Stimulated activated CD4-positive, alpha-beta T cell treated with anti-CD3 and anti-CD28 coated beads, TNF-alpha, amount 100 ng/mL, for 24 hours (primary cell): ENCODE results near the gene UBR4.
"Not testable (repeated sequence)": the region's sequence is repeated elsewhere in the genome, so short reads cannot be mapped to it uniquely, and the experiment has no call there.

Source experiments
- DNase-seq, 3 experiments: peaks; one replicate each; pipeline ENCODE4 v3.0.0-alpha.2; 2020; ENCODE audit warnings: low read depth in 3 of 3

The UBR4 gene

DNA sequence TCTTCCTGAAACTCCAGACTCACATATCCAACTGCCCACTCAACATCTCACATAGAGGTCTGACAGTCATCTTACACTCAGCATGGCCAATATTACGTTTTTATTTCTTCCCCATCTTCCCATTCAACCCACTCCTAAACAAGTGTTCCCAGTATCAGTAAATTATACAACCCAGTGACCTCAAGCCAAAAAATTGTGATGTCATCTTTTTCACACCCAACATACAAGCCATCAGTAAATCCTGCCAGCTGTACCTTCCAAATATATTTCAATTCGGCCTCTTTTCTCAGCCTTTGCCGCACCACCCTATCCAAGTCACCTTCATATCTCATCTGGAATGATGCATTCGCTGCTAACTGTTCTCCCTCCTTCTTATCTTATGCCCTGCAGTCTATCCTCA lies 19.6 kb downstream of the UBR4 start:
- DNase-seq = no peak

GRCh38 chr1:19189270-19189669 lies 20.8 kb downstream of the UBR4 start:
- DNase-seq = no peak

- DNase-seq = no peak
Observed at GRCh38 chr1:19187852-19188251, 22.2 kb downstream of the UBR4 start.

DNA sequence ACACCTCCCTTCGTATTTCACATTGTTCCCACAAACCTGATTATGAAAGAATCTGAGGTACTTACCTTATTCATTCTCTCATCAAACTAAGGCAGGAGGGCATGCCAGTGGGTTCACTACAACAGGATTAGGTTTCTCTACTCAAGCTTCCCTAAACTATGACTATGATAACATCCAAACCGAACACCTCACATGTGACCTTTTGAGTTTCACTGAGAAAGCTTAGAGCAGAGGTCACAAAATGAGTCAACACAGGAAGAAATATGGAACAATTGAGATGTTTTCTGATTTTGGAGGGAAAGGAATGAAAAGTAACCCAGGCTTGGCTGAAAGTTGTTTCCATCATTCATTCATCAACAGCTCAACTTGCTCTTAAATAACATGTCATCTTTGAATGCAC lies 24.1 kb downstream of the UBR4 start:
- DNase-seq = peak in 1 of 3 experiments; percentile 7

DNA sequence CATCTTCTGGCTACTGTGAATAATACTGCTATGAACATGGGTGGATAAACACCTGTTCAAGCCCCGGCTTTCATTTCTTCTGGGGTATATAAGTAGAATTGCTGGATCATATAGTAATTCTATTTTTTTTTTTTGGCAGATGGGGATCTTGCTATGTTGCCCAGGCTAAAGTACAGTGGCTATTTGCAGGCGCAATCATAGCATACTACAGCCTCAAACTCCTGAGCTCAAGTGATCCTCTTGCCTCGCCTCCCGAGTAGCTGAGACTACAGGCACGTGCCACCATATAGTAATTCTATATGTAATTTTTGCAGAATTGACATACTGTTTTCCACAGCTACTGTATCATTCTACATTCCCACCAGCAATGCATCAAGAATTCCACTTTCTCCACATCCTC lies 27.8 kb downstream of the UBR4 start:
- DNase-seq = no peak

- not testable (repeated sequence) for DNase-seq
Observed at GRCh38 chr1:19180265-19180657, 29.8 kb downstream of the UBR4 start.

DNA sequence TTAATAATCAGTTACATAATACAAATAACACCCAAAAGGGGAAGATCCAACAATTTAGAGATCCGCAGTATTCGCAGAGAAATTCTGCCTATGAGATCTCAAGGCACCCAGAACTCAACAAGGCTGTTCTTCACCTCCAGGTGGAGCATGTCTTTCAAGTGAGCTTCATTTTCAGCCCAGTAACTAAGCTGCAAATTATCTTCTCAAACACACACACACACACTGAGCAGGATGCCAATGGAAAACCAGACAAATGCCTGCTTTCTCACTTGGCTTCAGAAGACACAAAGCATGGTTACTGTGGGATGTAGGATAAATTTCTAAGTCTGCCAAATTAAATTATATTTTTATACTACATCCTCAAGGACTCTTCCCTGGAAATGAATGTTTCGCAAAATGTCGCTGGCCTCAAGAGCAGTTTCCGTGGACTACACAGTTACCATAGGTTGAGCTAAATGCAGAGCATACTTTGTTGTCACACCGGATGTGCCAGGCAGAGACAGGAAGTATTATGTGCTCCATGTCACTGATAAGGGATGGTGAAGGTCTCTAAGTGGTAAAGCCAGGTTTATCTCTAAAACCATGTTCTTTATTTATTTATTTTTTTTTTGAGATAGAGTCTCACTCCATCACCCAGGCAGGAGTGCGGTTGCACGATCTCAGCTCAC lies 30.3 kb downstream of the UBR4 start:
- no peak for DNase-seq

DNA sequence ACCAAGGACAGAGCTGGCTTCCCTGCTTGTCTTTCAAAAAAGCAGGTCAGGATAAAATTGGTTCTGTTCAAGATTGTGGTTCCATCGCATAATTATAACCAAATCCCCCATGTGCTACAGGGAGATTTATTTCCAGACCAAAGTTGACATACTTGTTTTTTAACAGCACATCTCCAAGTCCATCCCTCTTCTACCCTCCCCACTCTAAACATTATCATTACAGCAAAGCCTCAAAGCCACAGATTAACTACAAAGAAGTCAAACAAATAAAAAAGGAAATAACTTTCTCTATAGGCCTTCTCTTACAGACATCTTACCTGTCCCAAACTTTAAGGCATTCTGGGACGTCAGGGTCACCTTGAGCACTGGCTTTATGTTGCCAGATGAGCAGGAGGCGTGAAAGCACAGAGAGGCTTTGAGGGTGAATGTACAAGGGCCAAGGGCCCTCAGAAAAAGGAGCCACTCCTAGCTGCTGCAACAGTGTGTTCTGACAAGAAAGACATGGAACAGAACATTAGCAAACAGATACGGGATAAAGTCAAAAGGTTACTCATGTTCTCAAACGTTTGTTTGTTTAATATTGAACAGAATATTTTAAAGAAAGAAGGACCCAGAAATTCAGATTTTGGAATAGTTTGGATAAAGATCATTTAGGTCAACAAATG lies 31.2 kb downstream of the UBR4 start:
- no peak for DNase-seq

DNA sequence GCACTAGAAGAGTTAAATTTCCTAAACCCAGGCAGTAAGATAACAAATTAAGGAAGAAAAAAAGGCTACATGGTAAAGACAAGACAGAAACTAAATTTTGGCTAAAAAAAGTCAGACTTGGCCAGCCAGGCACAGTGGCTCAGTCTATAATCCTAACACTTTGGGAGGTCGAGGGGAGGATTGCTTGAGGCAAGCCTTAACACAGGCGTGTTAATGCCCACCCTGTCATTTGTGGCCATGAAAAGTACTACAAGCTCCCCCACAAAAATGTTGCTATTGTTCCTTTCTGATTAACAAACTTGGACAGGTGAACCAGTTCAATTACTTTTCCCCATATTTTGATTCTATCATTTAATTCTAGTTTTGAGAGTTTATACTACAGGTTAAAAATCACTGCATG lies 32.3 kb downstream of the UBR4 start:
- DNase-seq = no peak

- no peak for DNase-seq
Observed at GRCh38 chr1:19169642-19170041, 40.4 kb downstream of the UBR4 start.

DNA sequence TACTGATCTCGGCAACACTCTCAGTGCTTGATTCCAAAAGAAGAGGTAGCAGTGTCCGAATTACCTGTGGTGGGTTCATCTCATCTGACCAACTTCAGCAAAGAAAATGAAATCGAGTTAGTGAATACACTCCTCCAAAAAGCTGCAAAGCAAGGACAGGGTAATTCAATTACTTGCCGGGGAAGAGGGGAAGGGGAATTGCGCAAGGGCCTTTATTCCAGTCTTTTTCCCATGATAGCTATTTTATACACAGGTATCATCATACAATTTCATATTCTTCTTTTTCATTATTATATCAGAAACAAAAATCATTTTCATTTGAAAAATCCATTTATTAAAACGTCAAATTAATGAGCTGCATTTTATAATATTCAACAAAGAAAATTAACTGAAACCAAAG lies 42.9 kb downstream of the UBR4 start:
- no peak for DNase-seq

- no peak for DNase-seq
Observed at GRCh38 chr1:19166066-19166465, 44.0 kb downstream of the UBR4 start.

GRCh38 chr1:19165501-19165900 lies 44.6 kb downstream of the UBR4 start:
- DNase-seq = no peak

DNA sequence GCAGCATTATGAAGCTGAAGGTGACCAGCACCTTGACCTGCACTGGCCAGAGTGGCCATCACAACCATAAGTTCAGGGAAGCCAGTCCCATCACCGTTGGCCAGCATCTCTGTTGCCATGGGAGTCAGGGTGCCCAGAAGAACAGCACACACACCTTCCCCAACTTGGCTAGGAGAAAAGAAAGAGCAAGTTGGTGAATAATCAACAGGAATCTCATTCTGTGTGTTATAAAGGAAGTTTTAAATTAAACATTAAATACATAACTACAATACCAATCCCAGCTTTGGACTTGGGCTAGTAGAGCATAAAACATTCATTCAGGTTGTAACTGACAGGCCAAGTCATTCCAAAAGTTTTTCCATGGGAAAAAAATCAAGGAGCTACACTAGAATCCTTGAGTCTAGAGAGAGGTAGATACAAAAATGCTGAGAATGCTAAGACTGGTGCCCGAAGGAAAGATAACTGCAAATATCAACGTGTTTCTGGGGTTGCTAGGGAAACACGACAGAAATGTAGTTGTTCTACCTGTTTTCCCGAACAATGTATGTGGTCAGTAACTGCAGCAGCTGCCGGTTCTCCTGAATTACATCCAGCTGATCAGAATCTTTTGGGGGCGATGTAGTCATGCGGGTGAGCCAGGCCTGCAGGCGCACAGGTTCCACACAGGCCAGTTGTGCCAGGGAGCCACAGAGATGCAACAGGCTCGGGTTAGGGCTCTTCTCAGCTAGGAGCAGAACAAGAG lies 45.6 kb downstream of the UBR4 start:
- no peak for DNase-seq

GRCh38 chr1:19163261-19163660 lies 46.8 kb downstream of the UBR4 start:
- no peak for DNase-seq

GRCh38 chr1:19160831-19161230 lies 49.2 kb downstream of the UBR4 start:
- no peak for DNase-seq

DNA sequence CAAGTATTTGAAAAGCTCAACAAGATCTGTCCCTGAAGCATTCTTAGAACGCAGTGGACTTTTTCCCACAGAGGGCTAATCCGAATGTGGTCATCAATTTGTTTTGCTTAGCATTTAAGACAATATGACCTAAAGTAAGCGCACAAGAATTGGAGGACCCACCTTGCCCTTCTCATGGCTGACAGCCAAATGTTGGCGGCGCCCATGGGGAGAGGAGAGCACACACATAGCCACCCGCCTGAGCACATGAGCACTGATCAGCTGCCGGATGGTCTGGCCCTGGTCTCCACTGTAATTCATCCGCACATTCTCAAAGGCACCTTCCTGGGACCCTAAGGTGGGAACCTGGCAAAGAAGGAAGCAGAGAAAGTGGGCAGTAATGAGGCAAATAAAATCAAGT lies 52.4 kb downstream of the UBR4 start:
- no peak for DNase-seq

DNA sequence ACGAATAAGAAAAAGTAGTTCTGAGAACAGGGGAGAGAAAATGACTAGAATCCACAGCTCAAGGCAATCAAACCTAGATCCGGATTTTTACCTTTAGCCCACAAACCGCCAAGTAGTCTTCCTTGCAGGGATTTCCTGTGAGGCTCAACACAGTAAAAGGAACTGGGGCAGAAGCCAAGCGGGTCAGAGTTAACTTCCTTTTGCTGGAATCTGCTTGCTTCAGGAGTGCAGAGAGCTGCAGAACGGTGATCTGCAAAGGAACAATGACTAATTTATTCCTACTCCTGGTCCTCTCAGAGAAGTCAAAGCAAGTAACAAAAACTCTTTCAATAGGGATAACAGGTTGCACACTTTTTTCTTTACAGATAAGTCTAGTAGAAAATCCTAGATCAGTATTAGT lies 53.4 kb downstream of the UBR4 start:
- no peak for DNase-seq

GRCh38 chr1:19154876-19155275 lies 55.2 kb downstream of the UBR4 start:
- no peak for DNase-seq

DNA sequence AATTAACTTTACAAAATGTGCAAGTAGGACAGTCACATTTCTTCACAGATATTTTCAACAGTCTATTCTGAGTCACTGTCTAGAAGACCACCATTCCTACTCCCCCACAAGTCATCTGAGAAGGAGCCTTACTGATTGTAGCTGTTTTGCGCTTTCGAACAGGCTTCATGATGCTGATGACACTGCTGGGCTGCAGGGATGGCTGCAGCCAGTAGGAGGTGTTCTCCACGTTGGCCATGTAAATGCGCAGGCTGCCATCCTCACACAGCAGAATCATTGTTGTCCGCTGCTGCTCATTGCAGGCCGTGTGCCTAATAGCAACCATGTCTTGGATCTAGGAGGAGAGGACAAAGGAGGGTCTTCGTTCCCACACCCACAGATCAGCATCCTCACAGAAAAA lies 56.9 kb downstream of the UBR4 start:
- no peak for DNase-seq

DNA sequence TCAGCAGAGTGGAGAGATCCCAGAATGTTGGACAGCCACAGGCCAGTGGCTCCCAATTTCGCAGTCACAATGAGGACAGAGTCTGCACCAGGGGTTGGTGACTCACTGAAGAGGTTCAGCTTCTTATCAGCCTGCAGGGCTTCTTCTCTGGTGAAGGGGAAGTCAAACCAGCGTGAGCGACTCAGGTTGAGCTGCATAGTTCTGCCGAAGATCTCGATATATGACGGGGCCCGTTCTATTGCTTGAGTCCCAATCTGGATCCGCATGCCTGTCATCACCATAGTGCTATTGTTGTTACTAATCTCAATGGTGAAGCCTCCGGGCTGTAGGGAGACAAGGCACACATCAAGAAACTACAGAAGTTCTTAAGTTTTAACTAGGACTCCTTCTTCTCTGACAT lies 58.5 kb downstream of the UBR4 start:
- DNase-seq = no peak

- DNase-seq = no peak
Observed at GRCh38 chr1:19149736-19150135, 60.3 kb downstream of the UBR4 start.

- no peak for DNase-seq
Observed at GRCh38 chr1:19140465-19140864, 69.6 kb downstream of the UBR4 start.
